Islet precursor cell (in vitro differentiated cells): Measurements from ENCODE around the gene OR5AU1.

Experiments used
- DNase-seq: peaks from one replicate; pipeline ENCODE4 v3.0.0-alpha.2; 2018

Gene OR5AU1

DNA sequence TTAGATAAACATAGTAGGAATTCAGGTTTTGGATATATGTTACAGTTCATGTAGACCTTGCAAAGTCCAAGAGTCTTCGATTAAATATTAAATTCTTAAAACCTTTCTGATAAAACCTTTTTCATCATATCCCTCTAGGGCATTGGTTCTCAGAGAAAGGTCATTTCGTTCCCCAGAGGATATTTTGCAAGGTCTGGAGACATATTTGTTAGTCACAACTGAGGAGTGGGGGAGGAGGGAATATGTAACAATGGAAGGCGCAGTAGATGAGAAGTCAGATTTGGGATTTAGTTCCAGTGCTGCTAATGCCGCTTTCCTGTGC lies 49.7 kb downstream of the OR5AU1 start:
- DNase-seq = no peak

DNA sequence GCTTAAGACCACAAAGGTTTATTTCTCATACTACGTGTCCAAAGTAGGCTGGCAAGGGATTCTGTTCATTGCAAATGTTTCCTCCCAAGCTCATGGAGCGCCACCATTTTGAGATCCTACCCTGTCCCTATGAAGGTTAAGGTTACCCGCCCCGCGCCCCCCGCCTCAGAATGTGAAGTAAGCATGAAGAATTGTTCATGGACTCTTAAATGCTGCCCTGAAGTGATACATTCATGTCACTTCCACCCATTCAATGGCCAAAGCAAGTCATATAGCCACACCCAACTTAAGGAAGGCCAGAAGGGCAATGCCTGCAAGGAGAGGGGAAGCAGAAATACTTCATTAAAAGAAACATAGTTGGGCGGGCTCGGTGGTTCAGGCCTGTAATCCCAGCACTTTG lies 50.8 kb downstream of the OR5AU1 start:
- no peak for DNase-seq
